ENCODE results near the gene UCHL5.

DNA sequence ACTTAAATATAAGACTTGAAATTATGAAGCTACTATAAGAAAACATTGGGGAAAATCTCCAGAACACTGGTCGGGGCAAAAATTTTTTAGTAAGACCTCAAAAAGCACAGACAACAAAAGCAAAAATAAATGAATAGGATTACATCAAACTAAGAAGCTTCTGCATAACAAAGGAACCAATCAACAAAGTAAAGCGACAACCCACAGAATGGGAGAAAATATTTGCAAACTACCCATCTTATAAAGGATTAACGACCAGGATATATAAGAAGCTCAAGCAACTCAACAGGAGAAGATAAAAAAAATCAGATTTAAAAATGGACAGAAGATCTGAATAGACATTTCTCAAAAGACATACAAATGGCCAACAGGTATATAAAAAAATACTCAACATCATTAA lies 19.1 kb downstream of the UCHL5 start:
- TF ChIP-seq CTCF (IDR thresholded peaks at IDR 0.05; ENCODE audit: extremely low read depth in 1 of 2, insufficient read depth in 1 of 2, low read depth in 1 of 2, low read length in 2 of 2): no peak
- no peak for TF ChIP-seq MAX (IDR thresholded peaks at IDR 0.05; ENCODE audit: insufficient read depth, insufficient read length)

Data from endothelial cell of umbilical vein (primary cell).